ENCODE measurements around the gene TK2.
"Not testable (repeated sequence)": the region's sequence is repeated elsewhere in the genome, so short reads cannot be mapped to it uniquely, and the experiment has no call there.

- TF ChIP-seq CTCF, POLR2A (IDR thresholded peaks at IDR 0.05): not testable (repeated sequence)
Observed at GRCh38 chr16:66496226-66496625, 53.7 kb downstream of the TK2 start.
